Hematopoietic multipotent progenitor cell treated with erythropoietin and hydrocortisone succinate and interleukin-3 and kit ligand, for 17 days (in vitro differentiated cells): ENCODE measurements around the gene FCER2.

Experiments used
- DNase-seq: peaks from one replicate; pipeline ENCODE4 v3.0.0-alpha.2; 2015; ENCODE audit warnings: low spot score

FCER2 gene

DNA sequence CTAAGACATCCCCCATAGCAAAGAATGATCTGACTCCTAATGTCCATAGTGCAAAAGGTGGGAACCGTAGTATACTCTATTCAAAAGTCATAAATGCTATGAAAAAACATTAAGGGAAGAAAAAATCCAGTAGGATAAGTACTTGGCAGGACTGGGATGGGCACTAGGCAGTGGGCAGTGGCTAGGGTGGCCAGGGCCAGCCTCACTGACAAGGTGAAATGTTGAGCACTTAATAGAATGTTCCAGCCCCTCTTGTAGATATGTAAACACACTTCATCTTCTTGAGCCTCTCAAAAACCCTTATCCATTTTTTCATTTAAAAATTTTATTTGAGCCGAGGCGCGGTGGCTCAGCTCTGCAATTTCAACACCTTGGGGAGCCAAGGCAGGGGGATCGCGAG, 31.4 kb upstream of the FCER2 start:
- DNase-seq: no peak

- no peak for DNase-seq
Observed at GRCh38 chr19:7732045-7732444, 30.1 kb upstream of the FCER2 start, which contains the start of gene CLEC4G. Gene CLEC4G, minus strand, starts transcription at chr19:7732110. Its CDS starts 8 bp downstream, at chr19:7732102.

GRCh38 chr19:7731615-7732014, 29.7 kb upstream of the FCER2 start:
- no peak for DNase-seq

DNA sequence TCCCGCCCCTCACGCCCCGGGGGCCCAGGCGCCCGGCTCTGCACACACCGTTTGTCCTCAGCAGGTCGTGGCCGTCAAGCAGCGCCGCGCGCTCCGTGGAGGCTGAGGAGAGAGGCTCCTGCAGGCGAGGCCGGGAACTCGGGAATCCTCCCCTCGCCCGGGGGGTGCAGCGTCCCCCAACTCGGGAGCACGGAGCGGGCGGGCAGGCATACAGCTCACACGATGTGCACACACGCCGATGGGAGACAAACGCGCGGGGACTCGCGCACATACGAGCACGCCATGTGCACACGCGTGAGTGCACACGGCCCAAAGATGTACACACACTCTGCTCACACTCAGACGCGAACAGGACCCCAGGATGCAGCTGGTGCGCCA, 29.3 kb upstream of the FCER2 start:
- DNase-seq: no peak

DNA sequence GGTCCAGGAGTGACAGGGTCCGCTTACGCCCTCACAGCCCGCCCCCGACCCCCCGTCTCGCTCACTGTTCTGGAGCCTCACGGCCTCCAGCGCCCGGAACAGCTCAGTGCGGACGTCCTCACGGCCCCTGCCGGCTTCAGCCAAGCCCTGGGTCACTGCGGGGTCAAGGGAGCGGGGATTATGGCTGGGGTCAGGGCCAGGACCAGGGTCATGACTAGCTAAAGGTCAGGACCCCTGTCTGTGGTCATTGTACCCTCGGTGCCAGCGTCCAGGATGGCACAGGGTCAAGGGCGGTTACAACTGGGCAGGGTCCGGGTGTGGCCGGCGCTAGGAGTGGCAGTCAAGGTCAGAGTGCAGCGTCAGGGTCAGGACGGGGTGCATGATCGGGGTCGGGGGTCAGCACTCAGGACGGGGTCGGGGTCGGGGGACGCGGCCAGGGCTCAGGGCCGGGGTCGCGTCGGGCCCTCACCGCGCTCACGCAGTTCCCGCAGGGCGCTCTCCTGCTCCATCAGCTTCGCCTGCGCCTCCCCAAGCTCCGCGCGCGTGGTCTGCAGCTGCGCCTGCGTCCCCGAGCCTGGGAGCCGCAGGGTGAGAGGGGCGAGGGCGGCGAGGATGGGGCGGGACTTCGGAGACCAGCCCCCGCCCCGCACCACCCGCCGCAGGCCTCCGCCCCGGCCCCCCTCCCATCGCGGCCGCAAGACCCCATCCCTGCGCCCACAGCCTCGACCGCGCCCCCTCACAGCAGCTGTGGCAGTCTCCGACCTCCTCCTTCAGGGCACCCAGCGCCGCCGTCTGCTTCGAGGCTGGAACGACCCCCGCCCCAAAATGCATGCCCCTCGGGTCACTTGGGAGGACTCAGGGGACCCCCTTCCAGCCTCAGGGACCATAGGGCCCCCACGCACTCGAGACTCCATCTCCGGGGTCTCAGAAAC, 28.6 kb upstream of the FCER2 start:
- no peak for DNase-seq

DNA sequence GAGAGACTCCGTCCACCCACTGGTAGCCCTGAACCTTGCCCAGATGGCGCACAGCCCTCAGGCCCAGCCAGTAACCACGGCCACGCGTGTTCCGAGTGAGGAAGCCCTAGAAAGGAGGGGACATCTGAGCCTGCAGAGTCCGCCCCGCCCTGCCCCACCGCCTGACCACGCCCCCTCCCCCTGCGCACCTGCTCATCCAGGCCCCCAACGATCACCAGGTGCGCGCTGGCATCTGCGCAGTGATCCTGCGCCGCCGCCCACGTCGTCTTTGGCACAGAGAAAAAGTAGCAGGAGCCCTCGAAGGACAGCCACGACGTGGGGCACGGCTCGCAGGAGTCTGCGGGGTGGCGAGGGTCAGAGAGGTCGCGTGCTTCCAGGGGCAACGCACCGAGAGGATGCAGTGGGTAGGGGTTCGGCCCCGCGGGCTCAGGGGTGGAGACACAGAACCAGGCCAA, 27.9 kb upstream of the FCER2 start:
- DNase-seq: no peak

GRCh38 chr19:7729211-7729610, 27.3 kb upstream of the FCER2 start:
- DNase-seq: no peak

- DNase-seq: no peak
Observed at GRCh38 chr19:7725791-7726190, 23.9 kb upstream of the FCER2 start.

DNA sequence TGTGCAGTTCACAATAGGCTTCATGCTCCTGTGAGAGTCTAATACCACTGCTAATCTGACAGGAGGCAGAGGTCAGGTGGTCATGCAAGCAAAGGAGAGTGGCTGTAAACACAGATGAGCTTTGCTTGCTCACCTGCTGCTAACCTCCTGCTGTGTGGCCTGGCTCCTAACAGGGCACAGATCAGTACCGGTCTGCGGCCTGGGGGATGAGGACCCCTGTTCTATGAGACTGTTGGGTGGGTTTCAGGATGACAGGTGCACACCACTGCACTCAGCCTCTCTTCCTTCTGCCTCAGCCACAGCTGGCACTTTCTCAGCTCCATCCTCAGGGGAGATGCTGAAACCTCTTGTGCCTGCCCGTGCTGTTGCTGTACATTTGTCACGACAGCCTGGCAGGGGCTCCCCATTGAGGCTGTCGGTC, 20.3 kb upstream of the FCER2 start:
- DNase-seq: no peak

DNA sequence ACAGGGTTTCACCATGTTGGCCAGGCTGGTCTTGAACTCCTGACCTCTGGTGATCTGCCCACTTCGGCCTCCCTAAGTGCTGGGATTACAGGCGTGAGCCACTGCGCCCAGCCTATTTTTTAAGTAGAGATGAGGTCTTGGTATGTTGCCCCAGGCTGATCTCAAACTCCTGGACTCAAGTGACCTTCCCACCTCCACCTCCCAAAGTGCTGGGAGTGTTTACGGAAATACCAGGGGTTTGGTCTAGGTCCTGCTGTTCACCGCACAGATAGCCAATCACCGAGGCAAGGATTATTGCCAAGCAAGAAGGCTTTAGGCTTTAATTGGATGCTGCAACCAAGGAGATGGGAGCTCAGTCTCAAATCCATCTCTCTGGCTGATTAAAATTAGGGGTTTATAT, 18.4 kb upstream of the FCER2 start:
- DNase-seq: no peak

GRCh38 chr19:7718668-7719067, 16.7 kb upstream of the FCER2 start:
- no peak for DNase-seq

DNA sequence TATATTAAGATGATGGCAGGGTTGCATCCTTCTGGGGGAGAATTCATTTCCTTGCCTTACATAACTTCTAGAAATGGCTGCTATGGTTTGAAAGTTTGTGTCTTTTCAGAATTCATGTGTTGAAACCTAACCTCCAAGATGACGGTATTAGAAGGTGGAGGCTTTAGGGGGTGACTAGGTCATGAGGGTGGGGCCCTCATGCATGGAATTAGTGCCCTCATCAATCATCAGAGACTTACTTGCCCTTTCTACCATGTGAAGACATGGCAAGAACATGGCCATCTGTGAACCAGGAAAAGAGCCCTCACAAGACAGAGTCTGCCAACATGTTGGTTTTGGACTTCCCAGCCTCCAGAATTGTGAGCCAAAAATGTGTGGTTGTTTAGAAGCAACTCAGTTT, 14.8 kb upstream of the FCER2 start:
- no peak for DNase-seq

- DNase-seq: no peak
Observed at GRCh38 chr19:7715671-7716070, 13.7 kb upstream of the FCER2 start.

DNA sequence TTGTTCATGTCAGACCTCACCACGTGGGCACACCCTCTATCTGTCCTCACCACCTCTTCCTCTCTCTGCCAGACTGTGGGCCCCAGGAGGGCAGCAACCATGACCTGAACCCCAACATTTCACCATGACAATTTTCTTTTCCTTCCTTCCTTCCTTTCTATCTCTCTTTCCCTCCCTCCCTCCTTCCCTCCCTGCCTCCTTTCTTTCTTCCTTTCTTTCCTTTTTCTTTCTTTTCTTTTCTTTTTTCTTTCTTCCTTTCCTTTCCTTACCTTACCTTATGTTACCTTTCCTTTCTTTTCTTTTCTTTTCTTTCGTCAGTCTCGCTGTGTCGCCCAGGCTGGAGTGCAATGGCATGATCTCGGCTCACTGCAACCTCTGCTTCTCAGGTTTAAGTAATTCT, 8.7 kb upstream of the FCER2 start:
- no peak for DNase-seq

DNA sequence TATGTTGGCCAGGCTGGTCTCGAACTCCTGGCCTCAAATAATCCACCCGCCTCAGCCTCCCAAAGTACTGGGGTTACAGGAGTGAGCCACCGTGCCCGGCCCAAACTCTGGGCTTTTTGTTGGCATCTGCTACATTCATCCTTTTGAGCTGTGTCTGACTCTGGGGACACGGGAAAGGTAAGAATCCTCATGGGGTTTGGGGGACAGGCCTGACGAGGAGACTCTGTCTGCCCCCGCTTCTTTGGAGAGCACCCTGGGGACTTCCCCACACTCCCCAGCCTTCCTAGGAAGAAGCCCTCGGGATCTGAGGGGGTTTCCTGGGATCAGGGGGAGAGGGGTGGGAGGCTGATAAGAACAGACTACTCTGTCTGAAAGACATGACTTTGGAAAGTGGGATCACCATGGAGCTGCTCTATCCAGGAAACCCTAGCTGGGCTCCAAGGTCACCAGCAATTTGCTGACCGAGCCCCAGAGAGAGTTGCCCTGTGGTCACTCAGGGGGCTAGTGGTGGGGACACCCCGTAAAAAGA, 8.1 kb upstream of the FCER2 start:
- DNase-seq: no peak

DNA sequence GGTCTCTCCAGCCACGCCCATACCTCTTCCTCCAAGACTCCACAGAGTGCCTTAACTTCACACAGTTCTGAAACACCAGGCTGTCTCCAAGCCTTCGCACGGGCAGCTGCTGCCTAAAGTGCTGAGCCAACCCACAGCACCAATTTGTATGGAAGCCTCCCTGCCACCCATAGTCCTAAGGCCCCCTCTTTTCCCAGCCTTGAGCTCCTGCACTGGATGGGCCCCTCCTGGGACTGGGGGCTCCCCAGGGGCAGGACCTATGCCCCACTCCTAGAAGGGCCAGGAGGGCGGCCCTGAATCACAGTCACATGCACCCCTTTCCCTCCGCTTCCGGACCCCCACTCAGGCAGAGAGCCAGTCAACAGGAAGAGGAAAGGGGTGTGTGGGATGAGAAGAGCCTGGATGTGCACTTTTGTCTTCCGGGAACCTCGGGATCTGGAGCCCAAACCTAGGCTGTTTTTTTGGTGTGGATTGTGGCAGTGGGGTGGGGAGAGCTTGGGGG, 5.1 kb upstream of the FCER2 start:
- DNase-seq: no peak

DNA sequence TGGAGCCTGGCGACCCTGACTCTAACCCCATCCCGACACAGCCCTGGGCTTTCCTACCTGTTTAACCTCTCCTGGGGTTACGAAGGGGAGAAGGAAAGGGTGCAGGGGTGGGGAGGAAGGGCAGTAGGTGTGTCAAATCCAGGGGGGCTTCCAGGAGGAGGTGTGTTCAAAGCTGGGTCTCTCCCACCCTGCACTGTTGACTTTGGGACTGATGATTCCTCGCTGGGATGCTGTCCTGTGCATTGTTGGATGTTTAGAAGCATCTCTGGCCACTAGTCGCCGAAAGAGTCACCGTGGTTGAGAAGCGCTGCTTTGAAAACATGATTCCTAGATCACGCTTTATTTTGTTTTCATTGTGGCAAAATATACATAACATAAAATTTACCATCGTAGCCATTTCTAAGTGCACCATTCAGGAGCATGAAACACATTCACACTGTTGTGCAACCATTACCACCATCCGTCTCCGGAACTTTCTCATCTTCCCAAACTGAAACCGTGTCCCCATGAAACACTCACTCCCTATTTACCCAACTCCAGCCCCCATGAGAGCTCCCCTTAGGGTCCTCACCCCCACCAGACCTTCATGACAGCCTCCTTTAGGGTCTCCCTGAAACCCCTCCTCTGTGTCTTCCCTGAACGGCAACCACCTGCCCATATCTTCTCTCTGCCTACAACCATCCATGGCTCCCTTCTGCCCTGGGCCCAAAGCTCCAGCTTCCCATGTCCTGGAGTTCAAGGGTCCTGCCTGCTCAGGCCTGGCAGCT, 4.4 kb upstream of the FCER2 start:
- DNase-seq: no peak

GRCh38 chr19:7705387-7706187, 3.7 kb upstream of the FCER2 start:
- DNase-seq: no peak

DNA sequence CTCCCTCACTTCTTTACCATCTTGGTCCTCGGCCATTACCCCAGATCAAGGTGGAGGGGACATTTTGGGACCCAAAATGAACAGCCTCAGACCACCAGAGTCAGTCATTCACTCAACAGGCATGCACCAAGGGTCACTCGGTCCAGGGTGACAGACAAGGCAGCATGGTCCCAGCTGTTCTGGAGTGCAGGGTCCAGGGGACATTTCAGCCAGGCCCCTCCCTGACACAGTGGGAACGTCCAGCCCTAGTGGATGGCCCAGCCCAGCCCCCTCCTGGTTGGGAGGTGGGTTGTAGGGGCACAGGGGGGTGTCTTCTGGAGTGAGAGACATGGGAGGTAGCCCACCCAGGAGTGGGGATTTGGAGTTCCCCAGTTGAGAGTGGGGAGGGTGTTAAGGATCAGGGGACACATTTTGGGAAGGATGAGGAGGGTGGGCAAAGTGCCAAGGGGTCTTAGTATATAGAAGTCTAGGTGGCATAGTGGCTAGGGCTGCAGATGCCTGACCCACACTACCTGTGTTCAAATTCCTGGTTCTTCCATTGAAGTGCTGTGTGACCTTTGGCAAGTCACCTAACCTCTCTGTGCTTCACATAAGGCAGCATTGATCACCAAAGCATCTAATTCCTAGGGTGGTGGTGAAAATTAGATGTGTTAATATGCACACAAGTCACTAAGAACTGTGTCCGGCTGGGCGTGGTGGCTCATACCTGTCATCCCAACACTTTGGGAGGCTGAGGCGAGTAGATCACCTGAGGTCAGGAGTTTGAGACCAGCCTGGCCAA, 2.5 kb upstream of the FCER2 start:
- DNase-seq: no peak

DNA sequence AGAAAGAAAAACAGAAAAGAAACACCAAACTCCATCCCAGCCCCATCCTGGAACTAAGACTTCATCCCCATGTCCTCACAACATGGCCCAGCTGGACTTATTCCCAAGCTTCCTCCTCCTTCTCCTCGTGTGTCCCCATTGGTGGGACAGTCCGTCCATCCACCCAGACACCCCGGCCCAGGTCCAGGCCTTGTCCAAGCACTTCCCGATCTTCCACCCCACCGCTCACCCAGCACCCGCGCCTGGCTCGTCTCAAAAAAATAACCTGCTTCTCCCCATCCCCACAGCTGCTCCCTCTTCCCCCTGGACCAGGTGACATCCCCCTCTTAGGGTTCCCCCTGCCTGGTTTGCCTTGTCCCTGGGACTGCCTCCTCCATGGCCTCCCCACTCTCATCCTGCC, 1.4 kb upstream of the FCER2 start:
- DNase-seq: no peak

- no peak for DNase-seq
Observed at GRCh38 chr19:7701049-7701653, 780 bp downstream of the FCER2 start.
